ENCODE measurements around the gene ANGPTL2.

GRCh38 chr9:127136081-127136879 lies 13.8 kb upstream of the ANGPTL2 start:
- TF ChIP-seq SP1 (IDR thresholded peaks at IDR 0.05): no peak
- no peak for TF ChIP-seq CTCF (IDR thresholded peaks at IDR 0.05; ENCODE audit: low read depth, low read length, missing input control)
- TF ChIP-seq JUND (IDR thresholded peaks at IDR 0.05): no peak
- TF ChIP-seq ATF3 (IDR thresholded peaks at IDR 0.05): no peak
- no peak for TF ChIP-seq YY1 (IDR thresholded peaks at IDR 0.05)
